H1 (cell line): ENCODE measurements around the gene INTS6. TPM values are rescaled to one million over a fixed set of nuclear protein-coding genes. Genes with fewer than 3 reads are reported as not detected.

Source experiments
- CTCF ChIA-PET: fragments of 300-600 bp; sonication (Branson Sonifier 250); formaldehyde crosslinking; loops from one replicate; lab custom pipeline; 2021; ENCODE audit not compliant: partially characterized antibody; lab: Charles Lee
- POLR2A ChIA-PET: fragments of 300-600 bp; sonication (Branson Sonifier 250); formaldehyde crosslinking; loops from one replicate; lab custom pipeline; 2021; ENCODE audit warnings: inconsistent platforms; ENCODE audit not compliant: partially characterized antibody; lab: Charles Lee
- DNase-seq, 2 experiments: peaks; one replicate each; pipeline versions ENCODE4 v3.0.0 to v3.0.0-alpha.2; 2010 to 2022; ENCODE audit warnings: low spot score in 2 of 2, low read depth in 1 of 2, mixed read lengths in 1 of 2
- FAIRE-seq: peaks from 2 replicates; lab custom pipeline; 2011; peaks lifted over from hg19 to GRCh38; lab: Jason Lieb, UNC
- H2AFZ ChIP-seq: 2 replicates; pipeline ENCODE4 v1.8.1; 2012; ENCODE audit warnings: low read length, inconsistent platforms
- H2AK5ac ChIP-seq: 2 replicates; pipeline ENCODE4 v1.6.1; 2013; ENCODE audit warnings: low read depth, low read length
- H2BK120ac ChIP-seq: replicated peaks from 2 replicates; pipeline ENCODE3; 2013; ENCODE audit warnings: low read depth, low read length, inconsistent platforms
- H2BK12ac ChIP-seq: 2 replicates; pipeline ENCODE4 v1.6.1; 2013; ENCODE audit warnings: low read depth, low read length
- H2BK15ac ChIP-seq: 2 replicates; pipeline ENCODE4 v1.6.1; 2013; ENCODE audit warnings: low read length
- H2BK20ac ChIP-seq: 2 replicates; pipeline ENCODE4 v1.6.1; 2013; ENCODE audit warnings: low read length
- H2BK5ac ChIP-seq: 2 replicates; pipeline ENCODE4 v1.6.1; 2013; ENCODE audit warnings: low read depth, low read length
- H3K14ac ChIP-seq: 2 replicates; pipeline ENCODE4 v1.6.1; 2013; ENCODE audit warnings: inconsistent platforms; ENCODE audit not compliant: insufficient read length
- H3K18ac ChIP-seq: 2 replicates; pipeline ENCODE4 v1.6.1; 2013; ENCODE audit warnings: low read length; ENCODE audit errors: extremely low read depth
- H3K23ac ChIP-seq: 2 replicates; pipeline ENCODE4 v1.6.1; 2013; ENCODE audit warnings: inconsistent platforms; ENCODE audit not compliant: insufficient read length
- H3K23me2 ChIP-seq: 2 replicates; pipeline ENCODE4 v1.6.1; 2013; ENCODE audit warnings: low read depth, low read length
- H3K27ac ChIP-seq: 2 replicates; pipeline ENCODE4 v1.6.1; 2011; ENCODE audit warnings: low read depth, low read length, inconsistent platforms
- H3K27me3 ChIP-seq, 4 experiments: replicated peaks in 1 of 4; 1 replicate in 1 of 4; 2 replicates in 3 of 4; pipeline versions ENCODE4 v1.6.1 to v1.8.1; 2011 to 2013; ENCODE audit warnings: low read length in 3 of 4, mild to moderate bottlenecking in 3 of 4, inconsistent platforms in 2 of 4, mixed read lengths in 2 of 4, moderate library complexity in 1 of 4; ENCODE audit not compliant: control insufficient read depth in 3 of 4, insufficient read depth in 3 of 4; ENCODE audit errors: extremely low read depth in 1 of 4
- H3K36me3 ChIP-seq, 4 experiments: 2 replicates each; pipeline versions ENCODE4 v1.6.1 to v1.8.1; 2011 to 2013; ENCODE audit warnings: mild to moderate bottlenecking in 4 of 4, low read length in 3 of 4, moderate library complexity in 2 of 4, control low read depth in 1 of 4, inconsistent platforms in 1 of 4; ENCODE audit not compliant: insufficient read depth in 4 of 4, control insufficient read depth in 2 of 4
- H3K4ac ChIP-seq: replicated peaks from 2 replicates; pipeline ENCODE3; 2013; ENCODE audit warnings: low read length, low read depth, mixed read lengths, inconsistent platforms; ENCODE audit not compliant: insufficient read length
- H3K4me1 ChIP-seq, 4 experiments: replicated peaks in 1 of 4; 1 replicate in 1 of 4; 2 replicates in 3 of 4; pipeline versions ENCODE4 v1.6.1 to v1.8.1; 2011 to 2013; ENCODE audit warnings: low read length in 3 of 4, inconsistent platforms in 2 of 4, mixed read lengths in 1 of 4; ENCODE audit not compliant: insufficient read depth in 4 of 4, control insufficient read depth in 3 of 4
- H3K4me2 ChIP-seq, 2 experiments: 2 replicates each; pipeline versions ENCODE4 v1.6.1 to v1.8.1; 2011 to 2013; ENCODE audit warnings: low read depth in 2 of 2, low read length in 2 of 2, control low read depth in 1 of 2, inconsistent platforms in 1 of 2, mild to moderate bottlenecking in 1 of 2; ENCODE audit not compliant: insufficient read depth in 1 of 2
- H3K4me3 ChIP-seq, 4 experiments: fragments of 200-600, 300-600 bp in 1 of 4; sonication (generic), shearing (Covaris generic), sonication (Bioruptor Twin) in 1 of 4; 2 replicates each; pipeline versions ENCODE4 v1.5.1 to v1.8.1; 2011 to 2016; ENCODE audit warnings: low read length in 4 of 4, low read depth in 3 of 4, control low read depth in 2 of 4, inconsistent platforms in 2 of 4, mild to moderate bottlenecking in 2 of 4, mixed read lengths in 1 of 4, moderate library complexity in 1 of 4; ENCODE audit not compliant: insufficient read depth in 2 of 4; ENCODE audit errors: extremely low read depth in 1 of 4
- H3K56ac ChIP-seq: replicated peaks from 2 replicates; pipeline ENCODE3; 2013; ENCODE audit warnings: low read depth, mild to moderate bottlenecking, mixed read lengths, low read length, inconsistent platforms; ENCODE audit not compliant: insufficient read length
- H3K79me1 ChIP-seq: 2 replicates; pipeline ENCODE4 v1.6.1; 2013; ENCODE audit warnings: low read depth, low read length, control low read depth
- H3K79me2 ChIP-seq, 2 experiments: 2 replicates each; pipeline versions ENCODE4 v1.6.1 to v1.8.1; 2012 to 2013; ENCODE audit warnings: low read length in 2 of 2, mild to moderate bottlenecking in 2 of 2, inconsistent platforms in 1 of 2; ENCODE audit not compliant: insufficient read depth in 2 of 2, control insufficient read depth in 1 of 2
- H3K9ac ChIP-seq, 4 experiments: replicated peaks in 1 of 4; 1 replicate in 1 of 4; 2 replicates in 3 of 4; pipeline versions ENCODE4 v1.6.1 to v1.8.1; 2011 to 2013; ENCODE audit warnings: low read depth in 3 of 4, low read length in 3 of 4, control low read depth in 2 of 4, mild to moderate bottlenecking in 2 of 4, moderate library complexity in 2 of 4, inconsistent platforms in 1 of 4; ENCODE audit errors: extremely low read depth in 1 of 4
- H3K9me3 ChIP-seq, 2 experiments: 2 replicates each; pipeline versions ENCODE4 v1.6.1 to v1.8.1; 2012 to 2013; ENCODE audit warnings: mild to moderate bottlenecking in 2 of 2, moderate library complexity in 2 of 2, control low read depth in 1 of 2, inconsistent platforms in 1 of 2, low read depth in 1 of 2, low read length in 1 of 2, mixed read lengths in 1 of 2; ENCODE audit not compliant: insufficient read depth in 2 of 2
- H4K20me1 ChIP-seq, 2 experiments: replicated peaks in 1 of 2; 2 replicates each; pipeline versions ENCODE3 to v1.8.1; 2011 to 2013; ENCODE audit warnings: inconsistent platforms in 2 of 2, low read length in 2 of 2, mild to moderate bottlenecking in 1 of 2; ENCODE audit not compliant: insufficient read depth in 2 of 2, control insufficient read depth in 1 of 2
- H4K5ac ChIP-seq: 2 replicates; pipeline ENCODE4 v1.6.1; 2013; ENCODE audit warnings: low read length, low read depth, mixed read lengths, inconsistent platforms; ENCODE audit not compliant: insufficient read length
- H4K8ac ChIP-seq: 2 replicates; pipeline ENCODE4 v1.8.0; 2013; ENCODE audit warnings: mild to moderate bottlenecking, moderate library complexity, low read length, inconsistent platforms; ENCODE audit not compliant: insufficient read depth; ENCODE audit errors: extremely low read depth
- H4K91ac ChIP-seq: replicated peaks from 2 replicates; pipeline ENCODE3; 2013; ENCODE audit warnings: low read length, mixed read lengths, inconsistent platforms; ENCODE audit not compliant: insufficient read length
- CEBPB ChIP-seq: IDR thresholded peaks from 2 replicates; pipeline ENCODE4 v1.6.1; 2012; ENCODE audit warnings: low read depth, low read length
- CHD2 ChIP-seq: IDR thresholded peaks from 2 replicates; pipeline ENCODE4 v1.6.1; 2012; ENCODE audit warnings: low read length, improper control_type of control experiment
- EP300 ChIP-seq, 2 experiments: IDR thresholded peaks; 1 replicate in 1 of 2; 2 replicates in 1 of 2; pipeline ENCODE4 v1.6.1; 2011 to 2012; ENCODE audit warnings: low read depth in 2 of 2, low read length in 2 of 2, mild to moderate bottlenecking in 2 of 2, borderline replicate concordance in 1 of 2, inconsistent platforms in 1 of 2, moderate library complexity in 1 of 2
- JUN ChIP-seq: IDR thresholded peaks from 2 replicates; pipeline ENCODE4 v1.6.1; 2011; ENCODE audit warnings: low read depth, mild to moderate bottlenecking, improper control_type of control experiment, low read length
- SP1 ChIP-seq: IDR thresholded peaks from 2 replicates; pipeline ENCODE4 v1.6.1; 2011; ENCODE audit warnings: low read depth, low read length
- TAF7 ChIP-seq: optimal IDR thresholded peaks from 2 replicates; pipeline ENCODE3; 2011; ENCODE audit warnings: low read depth, mild to moderate bottlenecking, inconsistent platforms, low read length, moderate library complexity, borderline replicate concordance
- WGBS, 2 experiments: shearing (Covaris generic) in 1 of 2; methylation state at CpG; one replicate each; pipeline versions ENCODE4 v1.1.6 to v1.1.7; 2013 to 2015; ENCODE audit warnings: low lambda C conversion rate in 2 of 2, mixed read lengths in 2 of 2, inconsistent platforms in 1 of 2, low coverage in 1 of 2, missing lambda C conversion rate in 1 of 2; ENCODE audit not compliant: insufficient replicate concordance in 2 of 2, insufficient coverage in 1 of 2, insufficient read length in 1 of 2; ENCODE audit errors: extremely low coverage in 1 of 2, missing lambda C conversion rate in 1 of 2; 5-methylcytosine and 5-hydroxymethylcytosine counted together
- polyA plus RNA-seq, 7 experiments: library from polyadenylated mRNA; depleted of rRNA in 3 of 7; stranded (reverse) in 5 of 7; unstranded in 2 of 7; fragments of >200 nt in 5 of 7; fragments of 200-250 nt in 2 of 7; gene quantifications; 1 replicate in 5 of 7; 2 replicates in 1 of 7; 4 replicates in 1 of 7; pipeline versions ENCODE4 v1.2.1 to v1.2.3, GENCODE V29; 2011 to 2013; ENCODE audit warnings: missing spikeins in 2 of 7, mixed read lengths in 2 of 7
- total RNA-seq: library from RNA; stranded (reverse); fragmentation: NEBNext Ultra II Directional; extraction: Animal tissue kit (Norgen Biotek cat#: 25700); gene quantifications from 2 replicates; pipeline ENCODE4 v1.2.1, GENCODE V29; 2021

INTS6 gene
- total and polyA plus RNA-seq, 2 of the 8 experiments (the other 6 are each of a cell fraction or from before 2014, with no cell fraction given) = 12.6 to 42.8 TPM

DNA sequence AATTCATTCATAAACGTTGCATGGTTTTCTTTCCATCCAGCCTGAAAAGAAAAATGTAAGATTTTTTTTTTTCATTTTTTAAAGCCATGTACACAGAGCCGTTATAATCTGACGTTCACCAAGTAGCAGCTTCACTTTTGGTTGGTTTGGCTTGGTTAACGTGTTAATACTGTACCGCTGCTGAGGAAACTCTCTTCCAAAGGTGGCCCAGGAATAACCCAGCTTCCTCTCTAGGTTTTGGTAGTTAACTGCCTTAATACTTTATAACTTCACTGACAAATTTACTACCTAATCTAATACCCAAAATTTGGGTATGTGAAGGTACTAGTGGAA is 1.7 kb downstream of the INTS6 start:
- no peak overlapping the region for H2AFZ ChIP-seq
- ChIA-PET CTCF (interaction anchor here (0.6 kb wide), 1 partner anchor 115 kb away, joined by 3 read pairs; no protein-coding TSS in a partner anchor), POLR2A (interaction anchor here (0.6 to 2.9 kb wide), 11 partner anchors 11 to 407 kb away, joined by 3 to 23 read pairs (median 5); no protein-coding TSS in a partner anchor)
- H3K4me1 ChIP-seq = no peaks in the 10 kb centered on the region; a peak in 1 of 7 replicates
- H2AK5ac ChIP-seq = no peak overlapping the region
- H3K4me2 ChIP-seq = peak overlapping the region; percentile 71 to 82
- H3K36me3 ChIP-seq = peaks cover 0 to 53% (median 8%) of the 10 kb centered on the region in 4 experiments; a peak in 4 of 8 replicates
- TF ChIP-seq TAF7 (no peak), SP1 (no peak), JUN (no peak), CHD2 (no peak), CEBPB (no peak), EP300 (IDR thresholded peaks at IDR 0.05; ENCODE audit: borderline replicate concordance in 1 of 2, low read depth in 2 of 2, low read length in 2 of 2) (no peak)
- no peak overlapping the region for H2BK15ac ChIP-seq
- no peak overlapping the region for H3K18ac ChIP-seq
- no peak overlapping the region for H3K23ac ChIP-seq
- FAIRE-seq (no peak), DNase-seq (no peak)
- peaks cover 0 to 16% of the 10 kb centered on the region in 2 experiments; a peak in 2 of 4 replicates for H3K79me2 ChIP-seq
- no peak overlapping the region; a peak in 1 of 7 replicates for H3K9ac ChIP-seq
- no peak overlapping the region for H3K27ac ChIP-seq
- no peaks in the 10 kb centered on the region for H4K20me1 ChIP-seq
- H3K9me3 ChIP-seq = no peaks in the 10 kb centered on the region
- H3K14ac ChIP-seq = no peak overlapping the region
- H3K4ac ChIP-seq = no peak overlapping the region
- no peak overlapping the region for H2BK120ac ChIP-seq
- H2BK12ac ChIP-seq = no peak overlapping the region
- no peaks in the 10 kb centered on the region for H3K27me3 ChIP-seq
- H3K4me3 ChIP-seq = peak overlapping the region; percentile 60 to 99 (median 92)
- WGBS, 2 experiments = 62% methylated on average over 5 of the region's 5 CpGs; no CpG with 5 or more reads in 1 of the 2 experiments
- H3K56ac ChIP-seq = no peak overlapping the region
- no peak overlapping the region for H2BK20ac ChIP-seq
- H4K91ac ChIP-seq = no peak overlapping the region
- H4K8ac ChIP-seq = no peak overlapping the region
- H2BK5ac ChIP-seq = no peak overlapping the region
- H3K79me1 ChIP-seq = no peaks in the 10 kb centered on the region
- peak overlapping the region; percentile 3 for H4K5ac ChIP-seq
- peaks cover 7% of the 10 kb centered on the region for H3K23me2 ChIP-seq
